GM19455 (cell line): ENCODE data around the gene ADGRL1.
"Not testable (repeated sequence)": the region's sequence is repeated elsewhere in the genome, so short reads cannot be mapped to it uniquely, and the experiment has no call there.

Experiments used
- ATAC-seq: cut with Tn5 transposase; IDR thresholded peaks from one replicate; pipeline ENCODE4 v1.9.1; 2021; ENCODE audit not compliant: unreplicated experiment

ADGRL1 gene

DNA sequence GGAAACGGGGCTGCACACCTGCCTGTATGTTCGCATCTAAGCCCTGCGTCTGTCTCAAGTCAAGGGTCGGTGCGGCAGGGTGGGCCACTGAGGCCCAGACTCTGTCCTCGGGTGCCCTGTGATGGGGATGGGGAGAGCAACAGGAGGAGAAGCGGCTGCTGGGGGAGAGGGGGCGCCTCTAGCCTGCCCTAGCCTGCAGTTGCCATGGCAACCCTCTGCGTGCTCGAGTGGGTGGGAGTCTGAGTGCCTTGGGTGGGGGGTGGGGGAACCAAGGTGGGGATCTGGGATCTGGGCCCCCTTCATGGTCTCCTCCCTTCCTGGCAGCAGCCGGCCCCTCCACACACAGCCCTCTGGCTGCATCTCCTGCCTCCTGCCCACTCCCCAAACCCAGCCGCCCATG is 10.8 kb downstream of the ADGRL1 start:
- not testable (repeated sequence) for ATAC-seq

DNA sequence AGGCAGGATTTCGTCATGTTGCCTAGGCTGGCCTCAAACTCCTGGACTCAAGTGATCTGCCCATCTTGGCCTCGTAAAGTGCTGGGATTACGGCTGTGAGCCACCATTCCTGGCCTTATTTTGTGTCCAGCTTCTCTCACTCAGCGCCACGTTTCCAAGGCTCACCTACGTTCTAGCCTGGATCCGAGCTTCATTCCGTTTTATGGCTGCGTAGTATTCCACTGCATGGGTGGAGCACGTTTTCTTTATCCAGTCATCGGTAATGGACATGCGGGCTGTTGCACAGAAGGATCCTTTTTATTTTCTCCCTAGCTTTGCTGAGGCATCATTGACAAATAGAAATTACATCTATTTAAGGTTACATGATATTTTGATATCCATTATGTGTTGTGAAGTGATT is 16.6 kb downstream of the ADGRL1 start:
- ATAC-seq: no peak

DNA sequence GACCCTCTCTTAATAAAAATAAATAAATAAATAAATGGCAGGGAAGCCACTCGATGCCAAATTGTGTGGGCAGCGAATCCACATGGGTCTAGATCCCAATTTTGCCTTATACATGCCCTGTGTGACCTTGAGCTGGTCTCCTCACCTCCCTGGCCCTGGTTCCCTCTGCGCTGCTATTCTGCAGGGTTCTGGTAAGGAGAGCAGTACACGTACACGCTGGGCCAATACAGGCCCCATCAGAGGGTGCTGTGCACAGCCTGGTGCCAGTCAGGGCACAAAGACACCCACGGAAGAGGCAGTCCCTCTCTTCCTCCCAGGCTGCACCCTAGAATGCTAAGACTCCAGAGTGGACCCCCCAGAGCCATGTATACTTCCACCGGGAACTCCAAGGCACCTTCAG is 17.9 kb downstream of the ADGRL1 start:
- not testable (repeated sequence) for ATAC-seq

DNA sequence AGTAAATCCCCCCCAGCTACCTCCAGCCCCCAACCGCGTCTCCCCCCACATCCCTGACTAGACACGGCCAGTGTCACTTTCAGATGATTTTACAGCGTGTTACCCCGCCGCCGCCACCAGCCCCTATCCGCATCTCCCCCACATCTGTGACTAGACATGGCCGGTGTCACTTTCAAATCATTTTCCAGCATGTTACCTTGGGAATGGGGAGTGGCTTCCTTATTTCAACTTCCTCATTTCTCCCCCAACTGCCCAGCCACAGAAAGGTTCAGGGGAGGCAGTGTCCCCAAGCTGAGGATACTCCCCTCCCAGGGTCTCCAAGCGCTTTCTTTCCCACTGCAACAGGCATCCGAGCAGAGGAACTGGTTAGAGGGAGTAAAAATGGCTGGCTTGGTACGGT is 18.4 kb downstream of the ADGRL1 start:
- no peak for ATAC-seq

DNA sequence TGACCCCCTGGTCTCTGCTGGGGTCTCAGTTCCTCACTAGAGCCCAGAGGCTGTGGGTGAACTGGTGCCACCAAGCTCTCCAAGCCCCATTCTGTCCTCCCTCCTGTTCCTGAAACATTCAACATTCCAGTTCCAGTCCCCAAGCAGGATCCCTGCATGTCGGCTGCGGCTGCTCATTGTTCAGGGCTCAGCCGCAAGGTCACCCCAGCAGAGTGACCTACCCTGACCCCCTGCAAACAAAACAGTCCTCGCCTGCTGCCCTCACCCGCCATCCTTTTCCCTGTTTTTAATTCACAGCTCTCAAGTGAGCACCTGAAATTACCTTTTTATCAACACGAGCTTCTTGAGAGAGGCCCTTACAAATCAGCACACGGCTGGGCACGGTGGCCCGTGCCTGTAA is 19.3 kb downstream of the ADGRL1 start:
- ATAC-seq: not testable (repeated sequence)

DNA sequence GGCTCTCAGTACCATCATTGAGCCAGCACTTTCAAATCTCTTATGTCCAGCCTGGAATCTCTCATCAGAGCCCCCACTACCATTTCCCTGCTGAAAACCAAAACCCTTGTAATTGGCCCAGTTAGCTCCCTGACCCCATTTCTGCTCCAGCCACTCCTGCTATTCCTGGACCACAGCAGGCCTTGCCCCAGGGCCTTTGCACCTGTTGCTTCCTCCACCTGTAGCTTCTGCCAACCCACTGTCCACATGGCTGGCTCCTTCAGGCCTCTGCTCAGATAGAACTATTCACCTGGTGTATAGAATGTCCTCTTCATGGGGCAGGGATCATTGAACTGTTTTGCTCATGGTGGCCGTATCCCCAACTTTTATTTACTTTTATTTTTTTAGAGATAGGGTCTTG is 20.3 kb downstream of the ADGRL1 start:
- ATAC-seq: not testable (repeated sequence)

DNA sequence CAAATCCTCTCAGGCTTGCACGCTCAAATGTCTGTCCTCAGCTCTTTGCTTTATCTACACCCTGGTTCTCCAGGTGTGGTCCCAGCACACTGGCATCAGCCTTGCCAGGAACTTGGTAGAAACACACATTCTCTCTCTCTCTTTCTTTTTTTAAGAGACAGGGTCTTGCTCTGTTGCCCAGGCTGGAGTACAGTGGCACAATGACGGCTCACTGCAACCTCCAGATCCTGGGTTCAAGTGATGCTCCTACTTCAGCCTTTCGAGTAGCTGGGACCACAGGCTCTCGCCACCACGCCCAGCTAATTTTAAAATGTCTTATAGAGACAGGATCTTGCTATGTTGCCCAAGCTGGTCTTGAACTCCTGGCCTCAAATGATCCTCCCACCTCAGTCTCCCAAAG is 20.8 kb downstream of the ADGRL1 start:
- no peak for ATAC-seq

DNA sequence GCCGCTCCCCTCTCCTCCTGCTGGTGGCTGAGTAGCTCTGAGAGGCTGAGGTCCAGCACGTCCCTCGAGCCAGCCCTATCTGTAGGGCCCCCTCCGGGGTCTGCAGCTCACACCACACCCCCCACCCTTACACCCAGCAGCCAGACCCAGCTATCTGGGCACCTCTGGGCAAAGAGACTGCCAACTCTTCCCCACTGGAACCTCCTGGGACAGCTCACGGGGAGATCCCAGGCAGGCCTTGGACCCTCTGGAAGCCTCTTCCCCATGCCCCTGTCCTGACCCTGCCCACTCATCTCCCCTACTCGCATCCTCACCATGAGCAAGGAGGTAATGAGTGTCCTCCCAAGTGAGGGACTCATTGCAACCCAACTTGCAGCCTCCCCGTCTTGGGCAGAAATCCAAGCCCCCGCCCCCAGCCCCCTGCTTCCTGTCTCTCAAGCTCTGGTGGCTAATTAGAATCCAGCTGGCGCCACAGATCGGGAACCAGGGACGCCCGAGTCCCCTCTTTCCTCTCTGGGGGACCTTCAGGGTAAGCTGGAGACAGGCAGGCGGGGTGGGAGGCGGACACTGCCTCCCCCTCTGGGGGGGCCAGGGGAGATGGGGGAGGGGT is 22.1 kb downstream of the ADGRL1 start:
- no peak for ATAC-seq

DNA sequence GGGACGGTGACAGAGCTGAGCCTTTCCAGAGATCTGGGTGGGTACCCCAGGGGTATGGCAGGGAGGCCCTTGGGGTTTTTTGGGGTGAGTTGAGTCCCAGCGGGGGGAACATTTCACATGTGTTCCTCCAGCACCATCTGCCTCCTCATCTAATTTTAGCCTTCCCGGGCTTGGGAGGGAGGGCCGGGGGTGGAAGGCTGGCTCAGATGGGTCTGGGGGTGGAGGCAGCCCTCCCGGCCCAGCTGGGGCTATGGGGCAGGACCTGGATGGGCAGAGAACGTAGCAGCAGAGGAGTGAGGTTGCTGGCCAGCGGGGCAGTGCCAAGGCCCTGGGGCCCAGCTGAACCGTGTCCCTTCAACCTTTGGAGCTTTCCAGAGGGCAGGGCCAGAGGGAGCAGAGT is 23.5 kb downstream of the ADGRL1 start:
- no peak for ATAC-seq

DNA sequence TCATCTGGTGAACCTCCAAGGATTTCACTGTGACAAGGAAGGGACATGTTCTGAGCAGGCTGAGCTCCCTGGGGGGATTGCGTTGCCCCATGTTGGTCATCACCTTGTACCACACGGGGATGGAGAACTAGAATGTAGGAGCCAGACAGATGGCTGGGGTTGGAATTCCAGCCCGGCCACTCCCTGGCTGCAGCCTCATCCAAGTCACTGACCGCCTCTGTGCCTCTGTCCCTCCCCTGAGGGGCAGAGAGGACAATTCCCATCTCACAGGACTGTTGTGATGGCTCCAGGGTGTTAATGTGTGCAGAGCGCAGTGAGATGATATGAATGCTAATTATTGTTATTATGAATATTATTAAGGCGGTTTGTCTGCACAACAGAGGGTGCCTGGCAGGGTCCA is 24.1 kb downstream of the ADGRL1 start:
- ATAC-seq: no peak

DNA sequence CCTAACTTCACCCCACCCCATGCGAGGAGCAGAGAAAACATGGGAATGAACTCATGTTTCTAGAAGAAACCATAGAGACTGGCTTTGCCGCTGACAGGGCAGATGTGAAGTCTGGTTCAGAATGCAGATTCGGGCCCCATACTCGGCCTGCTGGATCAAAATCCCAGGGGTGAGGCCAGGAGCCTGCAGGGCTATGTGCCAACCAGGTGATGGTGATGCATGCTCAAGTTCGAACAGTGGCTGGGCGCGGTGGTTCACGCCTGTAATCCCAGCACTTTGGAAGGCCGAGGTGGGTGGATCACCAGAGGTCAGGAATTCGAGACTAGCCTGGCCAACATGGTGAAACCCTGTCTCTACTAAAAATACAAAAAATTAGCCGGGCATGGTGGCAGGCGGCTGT is 24.8 kb downstream of the ADGRL1 start:
- not testable (repeated sequence) for ATAC-seq

DNA sequence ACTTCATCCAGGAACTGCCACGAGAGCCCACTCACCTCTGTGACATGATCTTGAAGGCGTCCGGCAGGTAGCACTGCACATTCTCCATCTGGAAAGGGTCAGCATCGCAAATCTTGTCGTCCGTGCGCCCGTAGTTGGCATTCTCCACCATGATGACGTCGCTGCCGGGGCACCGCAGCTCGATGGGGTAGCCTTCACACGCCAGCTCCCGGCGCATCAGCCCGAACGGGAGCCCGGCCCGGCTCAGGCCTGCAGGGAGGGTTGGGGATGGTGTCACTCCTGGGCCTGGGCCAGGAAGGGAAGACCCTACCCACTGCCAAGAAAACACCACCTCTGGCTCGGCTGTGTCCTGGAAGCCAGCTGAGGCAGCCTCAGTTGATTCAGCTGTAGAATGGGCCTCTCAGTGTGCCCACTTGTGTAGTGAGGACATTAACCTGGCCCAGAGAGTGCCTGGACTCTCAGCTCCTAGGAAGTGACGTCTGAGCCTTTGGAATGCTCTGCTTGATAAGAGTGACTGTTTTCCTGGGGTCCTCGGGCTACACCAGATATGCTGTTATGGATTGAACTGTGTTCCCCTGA is 28.4 kb downstream of the ADGRL1 start:
- ATAC-seq: no peak

DNA sequence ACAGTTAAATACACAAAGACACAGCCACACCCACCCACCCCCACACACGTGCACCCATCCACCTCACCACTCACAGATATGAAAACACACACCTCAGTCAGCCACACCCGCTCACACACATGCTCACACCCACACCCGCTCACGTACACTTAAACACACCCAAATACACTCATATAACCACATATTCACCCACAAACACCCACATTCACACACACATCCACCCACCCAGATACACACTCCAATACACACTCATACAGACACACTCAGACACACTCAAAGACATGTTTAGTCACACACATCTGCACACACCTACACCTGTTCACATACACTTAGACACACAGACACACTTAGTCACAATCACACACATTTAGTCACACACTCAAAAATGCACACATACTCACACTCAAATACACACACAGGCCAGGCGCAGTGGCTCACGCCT is 30.6 kb downstream of the ADGRL1 start:
- no peak for ATAC-seq

DNA sequence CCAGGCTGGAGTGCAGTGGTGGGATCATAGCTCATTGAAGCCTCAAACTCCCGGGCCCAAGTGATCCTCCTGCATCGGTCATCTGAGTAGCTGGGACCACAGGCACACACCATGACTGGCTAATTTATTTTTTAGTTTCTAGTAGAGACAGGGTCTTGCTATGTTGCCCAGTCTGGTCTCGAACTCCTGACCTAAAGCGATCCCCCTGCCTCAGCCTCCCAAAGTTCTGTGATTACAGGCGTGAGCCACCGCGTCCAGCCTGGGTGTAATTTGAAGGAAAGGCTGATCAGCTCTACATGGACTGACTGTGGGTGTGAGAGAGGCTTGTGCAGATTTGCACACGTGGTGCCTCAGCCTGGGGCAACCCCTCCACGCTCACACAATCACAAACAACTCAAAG is 31.1 kb downstream of the ADGRL1 start:
- no peak for ATAC-seq

DNA sequence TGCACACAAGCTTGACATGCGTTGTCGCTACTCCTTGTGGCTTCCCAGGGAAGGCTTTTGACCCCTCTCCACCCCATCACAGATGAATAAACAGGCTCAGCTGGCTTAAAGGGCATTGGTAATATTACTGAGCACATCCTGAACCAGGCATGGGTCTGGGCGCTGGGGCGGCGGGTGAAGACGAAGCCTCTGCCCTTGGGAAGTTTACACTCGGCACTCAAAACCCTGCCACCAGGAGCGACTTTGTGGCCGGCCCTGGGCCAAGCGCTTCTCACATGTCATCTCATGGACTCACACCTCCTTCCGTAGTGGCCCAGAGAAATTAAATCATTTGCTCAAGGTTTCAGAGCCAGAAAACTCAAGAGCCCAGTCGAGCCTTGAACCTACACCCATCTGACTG is 37.0 kb downstream of the ADGRL1 start:
- no peak for ATAC-seq

DNA sequence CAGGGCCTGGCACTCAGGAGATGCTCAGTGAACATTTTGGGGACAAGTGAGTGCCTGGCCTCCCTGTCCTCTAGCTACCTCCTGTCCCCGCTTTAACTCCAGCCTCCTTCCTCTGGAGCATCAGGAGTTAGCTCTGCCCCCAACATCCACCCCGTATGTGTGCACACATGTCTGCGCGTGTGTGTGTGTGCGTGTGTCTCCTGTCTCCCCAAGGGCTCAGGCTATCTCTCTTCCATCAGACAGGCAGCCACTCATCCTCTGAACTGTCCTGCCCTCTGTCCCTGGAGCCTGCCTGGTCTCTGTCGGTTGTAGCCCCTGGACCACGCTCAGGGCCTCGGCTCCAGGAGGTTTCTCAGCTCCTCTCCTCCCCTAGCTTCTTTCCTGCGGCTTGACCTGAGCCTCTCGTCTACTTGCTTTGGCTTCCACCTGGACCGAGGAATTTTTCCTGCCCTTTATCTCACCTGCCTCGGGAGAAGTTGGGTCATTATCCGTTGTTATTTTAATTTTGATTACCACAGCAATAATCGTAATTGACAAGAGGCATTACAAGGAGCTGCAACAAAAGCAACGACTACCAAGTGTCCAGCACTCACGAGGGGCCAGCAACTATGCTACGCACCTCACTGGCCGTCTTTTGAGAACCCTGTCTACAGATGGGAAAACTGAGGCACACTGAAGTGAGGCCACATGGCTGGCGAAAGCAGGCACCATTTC is 37.6 kb downstream of the ADGRL1 start:
- ATAC-seq: no peak

DNA sequence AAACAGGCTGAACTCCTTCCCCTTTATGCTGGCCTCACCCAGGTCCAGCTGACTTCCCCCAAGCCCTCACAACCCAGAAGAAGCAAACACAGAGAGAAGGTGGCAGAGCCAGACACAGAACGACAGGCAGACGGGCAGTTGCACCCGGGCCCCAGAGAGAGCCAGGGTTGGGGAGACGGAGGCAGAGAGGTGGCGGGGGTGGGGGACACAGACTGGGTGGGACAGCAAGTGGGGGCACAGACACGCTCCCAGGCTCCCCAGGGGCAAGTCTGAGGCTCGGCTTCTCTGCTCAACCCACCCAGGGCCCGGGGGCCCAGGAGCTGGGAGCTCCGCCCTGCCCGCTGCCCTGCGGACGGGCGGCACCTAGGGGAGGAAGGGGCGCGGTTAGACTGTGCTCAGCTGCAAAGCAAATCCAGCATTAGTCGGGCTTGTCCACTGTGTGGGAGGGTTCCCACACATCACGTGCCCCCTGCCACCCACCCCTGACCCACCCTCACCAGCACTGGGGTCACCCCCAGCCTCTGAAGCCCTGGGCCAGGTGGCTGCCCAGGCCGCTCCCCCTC is 38.3 kb downstream of the ADGRL1 start:
- ATAC-seq: no peak

DNA sequence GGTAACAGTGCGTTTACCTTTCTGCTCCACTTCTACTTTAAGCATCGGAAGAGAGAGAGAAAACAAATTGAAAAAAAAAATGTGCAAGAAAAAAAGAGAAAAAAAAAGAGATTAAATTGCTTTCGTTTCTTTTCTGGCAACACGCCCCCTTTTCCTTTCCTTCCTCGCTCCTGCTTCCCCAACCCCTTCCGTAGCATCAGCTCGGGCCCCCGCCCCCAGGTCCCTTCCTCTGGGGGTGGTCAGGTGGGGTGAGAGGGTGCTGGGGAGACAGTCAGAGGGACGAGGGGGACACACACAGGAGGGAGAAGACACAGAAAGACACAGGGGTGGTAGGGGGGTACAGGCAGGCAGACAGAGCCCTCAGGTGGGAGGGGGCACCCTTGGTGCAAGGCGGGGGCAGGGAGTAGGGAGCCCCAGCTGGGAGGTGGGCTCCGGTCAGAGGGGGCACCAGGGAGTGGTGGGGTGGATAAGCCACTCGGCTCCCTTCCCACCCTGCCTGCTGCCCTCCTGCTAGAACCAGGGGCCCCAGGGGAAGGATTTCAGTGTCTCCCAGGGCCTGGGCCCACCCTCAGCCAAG is 38.9 kb downstream of the ADGRL1 start:
- ATAC-seq: no peak

DNA sequence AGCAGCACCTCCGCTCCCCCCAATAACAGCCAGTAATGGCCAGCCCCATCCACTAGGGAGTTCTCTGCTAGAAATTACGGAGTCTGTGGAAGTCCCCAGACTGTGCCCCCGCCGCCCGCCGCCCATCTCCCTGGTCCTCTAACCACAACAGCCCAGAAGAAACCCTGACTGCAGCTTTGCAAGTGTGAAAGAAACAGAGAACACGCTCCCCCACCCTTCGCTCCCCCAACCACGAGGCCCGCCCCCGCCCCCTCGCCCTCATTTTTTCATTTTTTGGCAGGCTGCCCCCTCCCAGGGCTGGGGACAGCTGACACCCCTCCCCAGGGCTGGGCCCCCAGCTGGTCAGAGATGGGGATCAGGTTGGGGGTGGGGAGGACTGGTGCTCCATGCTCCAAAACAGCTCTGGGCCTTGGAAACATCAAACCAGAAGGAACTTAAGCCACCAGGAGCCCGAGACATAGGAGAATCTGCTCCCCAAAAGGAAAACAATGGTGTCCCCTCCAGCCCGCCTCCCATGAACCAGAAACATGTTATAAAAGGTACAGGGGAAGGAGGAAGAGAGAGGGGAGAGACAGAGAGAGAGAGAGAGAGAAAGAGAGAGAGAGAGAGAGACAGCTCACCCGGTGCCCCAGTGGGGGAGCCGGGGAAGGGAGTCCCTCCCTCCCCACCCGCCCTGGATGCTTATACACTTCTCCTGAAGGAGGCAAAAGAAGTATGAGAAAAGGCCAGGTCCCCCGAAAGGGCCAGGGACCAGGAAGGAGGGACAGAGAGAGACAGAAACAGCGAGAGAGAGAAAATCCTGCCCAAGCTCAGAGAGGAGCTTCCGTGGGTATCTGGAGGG is 39.8 kb downstream of the ADGRL1 start:
- no peak for ATAC-seq

DNA sequence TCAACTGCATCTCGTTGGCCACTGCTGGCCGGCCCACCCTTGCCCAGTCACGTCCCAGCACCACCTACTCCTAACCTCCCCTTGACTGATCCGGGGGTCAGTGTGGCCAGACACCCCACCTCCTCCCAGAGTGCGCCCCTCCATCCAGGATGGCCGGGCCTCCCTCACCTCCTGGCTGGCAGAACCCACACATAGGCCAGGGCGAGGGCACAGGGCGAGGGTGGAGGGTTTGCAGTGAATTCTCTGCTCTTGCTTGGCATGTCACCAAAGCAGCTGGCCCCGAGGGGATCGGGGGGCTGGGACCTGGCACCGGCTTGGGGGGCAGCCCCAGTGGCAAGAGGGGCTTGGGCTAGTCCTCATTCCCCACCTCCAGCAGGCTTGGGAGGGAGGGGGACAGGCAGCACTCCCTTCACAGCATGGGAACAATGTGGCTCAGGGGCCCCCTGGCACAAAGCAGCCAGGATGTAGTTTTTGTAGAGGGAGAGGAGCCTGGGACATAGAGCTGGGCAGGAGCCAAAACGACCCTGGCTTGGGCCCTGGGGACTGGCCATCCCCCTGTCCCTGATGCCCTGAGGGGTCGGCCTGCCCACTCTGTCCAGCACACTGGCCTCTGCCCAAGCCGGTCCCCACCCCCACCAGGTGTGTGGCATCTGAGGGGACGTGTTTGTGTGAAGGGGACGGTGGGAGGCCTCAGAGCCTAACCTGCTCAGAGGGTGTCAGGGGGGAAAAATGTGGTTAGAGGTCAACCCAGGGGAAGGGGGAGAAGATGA is 41.1 kb downstream of the ADGRL1 start:
- ATAC-seq: no peak
